ENCODE measurements around the gene FRMD8. TPM values are rescaled to one million over a fixed set of nuclear protein-coding genes. Genes with fewer than 3 reads are reported as not detected.

FRMD8 gene
- total RNA-seq, 1 donor from 2014 or later, result 70.6 TPM

GRCh38 chr11:65390996-65391395 is 4.6 kb downstream of the FRMD8 start:
- ChIA-PET CTCF (interaction anchor here (0.8 to 1.0 kb wide), 2 partner anchors 25 to 377 kb away, joined by 3 read pairs; partner anchors contain the start of gene ARL2), POLR2A (interaction anchor here (0.7 to 18.2 kb wide), 9 partner anchors 9 to 111 kb away, joined by 3 to 457 read pairs (median 4); partner anchors contain the start of genes MALAT1, NEAT1 and SLC25A45)
- no peak for DNase-seq
- H3K27ac Mint-ChIP-seq, result no peak overlapping the region
- no peak for ATAC-seq (ENCODE audit: low read depth)
- no peak for TF ChIP-seq CTCF (IDR thresholded peaks at IDR 0.05)
- H3K4me3 Mint-ChIP-seq, result peak overlapping the region; percentile 19
- no peaks in the 10 kb centered on the region for H3K27me3 Mint-ChIP-seq
- intact Hi-C loops (cut with micrococcal nuclease), result no loop called here
- peaks cover 64% of the 10 kb centered on the region for H3K36me3 Mint-ChIP-seq (ENCODE audit: low read depth)
- H3K4me1 Mint-ChIP-seq, result peaks cover 57% of the 10 kb centered on the region
- H3K9me3 Mint-ChIP-seq, result no peaks in the 10 kb centered on the region

GRCh38 chr11:65392186-65392829 is 5.9 kb downstream of the FRMD8 start:
- ATAC-seq (ENCODE audit: low read depth) (no peak), DNase-seq (no peak)
- intact Hi-C loops (cut with micrococcal nuclease), result no loop called here
- H3K27ac Mint-ChIP-seq, result peak overlapping the region; percentile 70
- ChIA-PET CTCF (no interaction called here), POLR2A (interaction anchor here (0.8 to 18.2 kb wide), 7 partner anchors 11 to 114 kb away, joined by 3 to 457 read pairs (median 5); partner anchors contain the start of genes MALAT1 and NEAT1)
- H3K27me3 Mint-ChIP-seq, result no peaks in the 10 kb centered on the region
- H3K36me3 Mint-ChIP-seq (ENCODE audit: low read depth), result peaks cover 70% of the 10 kb centered on the region
- no peak overlapping the region for H3K4me3 Mint-ChIP-seq
- H3K4me1 Mint-ChIP-seq, result peaks cover 48% of the 10 kb centered on the region
- H3K9me3 Mint-ChIP-seq, result no peaks in the 10 kb centered on the region
- no peak for TF ChIP-seq CTCF (IDR thresholded peaks at IDR 0.05)

- DNase-seq (no peak), ATAC-seq (ENCODE audit: low read depth) (no peak)
- no peak for TF ChIP-seq CTCF (IDR thresholded peaks at IDR 0.05)
- ChIA-PET POLR2A (interaction anchor here (0.8 to 18.2 kb wide), 5 partner anchors 15 to 114 kb away, joined by 3 to 457 read pairs (median 5); partner anchors contain the start of genes MALAT1 and NEAT1), CTCF (no interaction called here)
- intact Hi-C loops (cut with micrococcal nuclease), result no loop called here
- no peaks in the 10 kb centered on the region for H3K9me3 Mint-ChIP-seq
- peak overlapping the region; percentile 32 for H3K27ac Mint-ChIP-seq
- no peak overlapping the region for H3K4me3 Mint-ChIP-seq
- peaks cover 42% of the 10 kb centered on the region for H3K4me1 Mint-ChIP-seq
- peaks cover 71% of the 10 kb centered on the region for H3K36me3 Mint-ChIP-seq (ENCODE audit: low read depth)
- no peaks in the 10 kb centered on the region for H3K27me3 Mint-ChIP-seq
Observed at GRCh38 chr11:65392899-65393298, 6.5 kb downstream of the FRMD8 start.

- POLR2A ChIA-PET, result interaction anchor here (0.6 to 18.2 kb wide), 4 partner anchors 14 to 109 kb away, joined by 3 to 457 read pairs (median 4); partner anchors contain the start of genes MALAT1 and NEAT1
Observed at GRCh38 chr11:65393513-65394079, 7.2 kb downstream of the FRMD8 start.

More at GRCh38 chr11:65393513-65394079, 7.2 kb downstream of the FRMD8 start:
- TF ChIP-seq CTCF (IDR thresholded peaks at IDR 0.05), result no peak
- DNase-seq (no peak), ATAC-seq (ENCODE audit: low read depth) (no peak)
- intact Hi-C loops (cut with micrococcal nuclease), result no loop called here
- peaks cover 73% of the 10 kb centered on the region for H3K36me3 Mint-ChIP-seq (ENCODE audit: low read depth)
- peaks cover 35% of the 10 kb centered on the region for H3K4me1 Mint-ChIP-seq
- H3K27ac Mint-ChIP-seq, result no peak overlapping the region
- CTCF ChIA-PET, result no interaction called here
- no peaks in the 10 kb centered on the region for H3K9me3 Mint-ChIP-seq
- H3K27me3 Mint-ChIP-seq, result no peaks in the 10 kb centered on the region
- H3K4me3 Mint-ChIP-seq, result no peak overlapping the region
